H1 (cell line): ENCODE measurements around the gene RAB3B. TPM values are rescaled to one million over a fixed set of nuclear protein-coding genes. Genes with fewer than 3 reads are reported as not detected.

Experiments used
- CTCF ChIA-PET: fragments of 300-600 bp; sonication (Branson Sonifier 250); formaldehyde crosslinking; loops from one replicate; lab custom pipeline; 2021; ENCODE audit not compliant: partially characterized antibody; lab: Charles Lee
- POLR2A ChIA-PET: fragments of 300-600 bp; sonication (Branson Sonifier 250); formaldehyde crosslinking; loops from one replicate; lab custom pipeline; 2021; ENCODE audit warnings: inconsistent platforms; ENCODE audit not compliant: partially characterized antibody; lab: Charles Lee
- DNase-seq, 2 experiments: peaks; one replicate each; pipeline versions ENCODE4 v3.0.0 to v3.0.0-alpha.2; 2010 to 2022; ENCODE audit warnings: low spot score in 2 of 2, low read depth in 1 of 2, mixed read lengths in 1 of 2
- FAIRE-seq: peaks from 2 replicates; lab custom pipeline; 2011; peaks lifted over from hg19 to GRCh38; lab: Jason Lieb, UNC
- H2AFZ ChIP-seq: 2 replicates; pipeline ENCODE4 v1.8.1; 2012; ENCODE audit warnings: low read length, inconsistent platforms
- H2AK5ac ChIP-seq: 2 replicates; pipeline ENCODE4 v1.6.1; 2013; ENCODE audit warnings: low read depth, low read length
- H2BK120ac ChIP-seq: replicated peaks from 2 replicates; pipeline ENCODE3; 2013; ENCODE audit warnings: low read depth, low read length, inconsistent platforms
- H2BK12ac ChIP-seq: 2 replicates; pipeline ENCODE4 v1.6.1; 2013; ENCODE audit warnings: low read depth, low read length
- H2BK15ac ChIP-seq: 2 replicates; pipeline ENCODE4 v1.6.1; 2013; ENCODE audit warnings: low read length
- H2BK20ac ChIP-seq: 2 replicates; pipeline ENCODE4 v1.6.1; 2013; ENCODE audit warnings: low read length
- H2BK5ac ChIP-seq: 2 replicates; pipeline ENCODE4 v1.6.1; 2013; ENCODE audit warnings: low read depth, low read length
- H3K14ac ChIP-seq: 2 replicates; pipeline ENCODE4 v1.6.1; 2013; ENCODE audit warnings: inconsistent platforms; ENCODE audit not compliant: insufficient read length
- H3K18ac ChIP-seq: 2 replicates; pipeline ENCODE4 v1.6.1; 2013; ENCODE audit warnings: low read length; ENCODE audit errors: extremely low read depth
- H3K23ac ChIP-seq: 2 replicates; pipeline ENCODE4 v1.6.1; 2013; ENCODE audit warnings: inconsistent platforms; ENCODE audit not compliant: insufficient read length
- H3K23me2 ChIP-seq: 2 replicates; pipeline ENCODE4 v1.6.1; 2013; ENCODE audit warnings: low read depth, low read length
- H3K27ac ChIP-seq: 2 replicates; pipeline ENCODE4 v1.6.1; 2011; ENCODE audit warnings: low read depth, low read length, inconsistent platforms
- H3K27me3 ChIP-seq, 4 experiments: replicated peaks in 1 of 4; 1 replicate in 1 of 4; 2 replicates in 3 of 4; pipeline versions ENCODE4 v1.6.1 to v1.8.1; 2011 to 2013; ENCODE audit warnings: low read length in 3 of 4, mild to moderate bottlenecking in 3 of 4, inconsistent platforms in 2 of 4, mixed read lengths in 2 of 4, moderate library complexity in 1 of 4; ENCODE audit not compliant: control insufficient read depth in 3 of 4, insufficient read depth in 3 of 4; ENCODE audit errors: extremely low read depth in 1 of 4
- H3K36me3 ChIP-seq, 4 experiments: 2 replicates each; pipeline versions ENCODE4 v1.6.1 to v1.8.1; 2011 to 2013; ENCODE audit warnings: mild to moderate bottlenecking in 4 of 4, low read length in 3 of 4, moderate library complexity in 2 of 4, control low read depth in 1 of 4, inconsistent platforms in 1 of 4; ENCODE audit not compliant: insufficient read depth in 4 of 4, control insufficient read depth in 2 of 4
- H3K4ac ChIP-seq: replicated peaks from 2 replicates; pipeline ENCODE3; 2013; ENCODE audit warnings: low read length, low read depth, mixed read lengths, inconsistent platforms; ENCODE audit not compliant: insufficient read length
- H3K4me1 ChIP-seq, 4 experiments: replicated peaks in 1 of 4; 1 replicate in 1 of 4; 2 replicates in 3 of 4; pipeline versions ENCODE4 v1.6.1 to v1.8.1; 2011 to 2013; ENCODE audit warnings: low read length in 3 of 4, inconsistent platforms in 2 of 4, mixed read lengths in 1 of 4; ENCODE audit not compliant: insufficient read depth in 4 of 4, control insufficient read depth in 3 of 4
- H3K4me2 ChIP-seq, 2 experiments: 2 replicates each; pipeline versions ENCODE4 v1.6.1 to v1.8.1; 2011 to 2013; ENCODE audit warnings: low read depth in 2 of 2, low read length in 2 of 2, control low read depth in 1 of 2, inconsistent platforms in 1 of 2, mild to moderate bottlenecking in 1 of 2; ENCODE audit not compliant: insufficient read depth in 1 of 2
- H3K4me3 ChIP-seq, 4 experiments: fragments of 200-600, 300-600 bp in 1 of 4; sonication (generic), shearing (Covaris generic), sonication (Bioruptor Twin) in 1 of 4; 2 replicates each; pipeline versions ENCODE4 v1.5.1 to v1.8.1; 2011 to 2016; ENCODE audit warnings: low read length in 4 of 4, low read depth in 3 of 4, control low read depth in 2 of 4, inconsistent platforms in 2 of 4, mild to moderate bottlenecking in 2 of 4, mixed read lengths in 1 of 4, moderate library complexity in 1 of 4; ENCODE audit not compliant: insufficient read depth in 2 of 4; ENCODE audit errors: extremely low read depth in 1 of 4
- H3K56ac ChIP-seq: replicated peaks from 2 replicates; pipeline ENCODE3; 2013; ENCODE audit warnings: low read depth, mild to moderate bottlenecking, mixed read lengths, low read length, inconsistent platforms; ENCODE audit not compliant: insufficient read length
- H3K79me1 ChIP-seq: 2 replicates; pipeline ENCODE4 v1.6.1; 2013; ENCODE audit warnings: low read depth, low read length, control low read depth
- H3K79me2 ChIP-seq, 2 experiments: 2 replicates each; pipeline versions ENCODE4 v1.6.1 to v1.8.1; 2012 to 2013; ENCODE audit warnings: low read length in 2 of 2, mild to moderate bottlenecking in 2 of 2, inconsistent platforms in 1 of 2; ENCODE audit not compliant: insufficient read depth in 2 of 2, control insufficient read depth in 1 of 2
- H3K9ac ChIP-seq, 4 experiments: replicated peaks in 1 of 4; 1 replicate in 1 of 4; 2 replicates in 3 of 4; pipeline versions ENCODE4 v1.6.1 to v1.8.1; 2011 to 2013; ENCODE audit warnings: low read depth in 3 of 4, low read length in 3 of 4, control low read depth in 2 of 4, mild to moderate bottlenecking in 2 of 4, moderate library complexity in 2 of 4, inconsistent platforms in 1 of 4; ENCODE audit errors: extremely low read depth in 1 of 4
- H3K9me3 ChIP-seq, 2 experiments: 2 replicates each; pipeline versions ENCODE4 v1.6.1 to v1.8.1; 2012 to 2013; ENCODE audit warnings: mild to moderate bottlenecking in 2 of 2, moderate library complexity in 2 of 2, control low read depth in 1 of 2, inconsistent platforms in 1 of 2, low read depth in 1 of 2, low read length in 1 of 2, mixed read lengths in 1 of 2; ENCODE audit not compliant: insufficient read depth in 2 of 2
- H4K20me1 ChIP-seq, 2 experiments: replicated peaks in 1 of 2; 2 replicates each; pipeline versions ENCODE3 to v1.8.1; 2011 to 2013; ENCODE audit warnings: inconsistent platforms in 2 of 2, low read length in 2 of 2, mild to moderate bottlenecking in 1 of 2; ENCODE audit not compliant: insufficient read depth in 2 of 2, control insufficient read depth in 1 of 2
- H4K5ac ChIP-seq: 2 replicates; pipeline ENCODE4 v1.6.1; 2013; ENCODE audit warnings: low read length, low read depth, mixed read lengths, inconsistent platforms; ENCODE audit not compliant: insufficient read length
- H4K8ac ChIP-seq: 2 replicates; pipeline ENCODE4 v1.8.0; 2013; ENCODE audit warnings: mild to moderate bottlenecking, moderate library complexity, low read length, inconsistent platforms; ENCODE audit not compliant: insufficient read depth; ENCODE audit errors: extremely low read depth
- H4K91ac ChIP-seq: replicated peaks from 2 replicates; pipeline ENCODE3; 2013; ENCODE audit warnings: low read length, mixed read lengths, inconsistent platforms; ENCODE audit not compliant: insufficient read length
- EGR1 ChIP-seq: IDR thresholded peaks from 2 replicates; pipeline ENCODE4 v1.6.1; 2011; ENCODE audit warnings: low read depth, low read length, borderline replicate concordance
- EP300 ChIP-seq, 2 experiments: IDR thresholded peaks; 1 replicate in 1 of 2; 2 replicates in 1 of 2; pipeline ENCODE4 v1.6.1; 2011 to 2012; ENCODE audit warnings: low read depth in 2 of 2, low read length in 2 of 2, mild to moderate bottlenecking in 2 of 2, borderline replicate concordance in 1 of 2, inconsistent platforms in 1 of 2, moderate library complexity in 1 of 2
- JUND ChIP-seq: IDR thresholded peaks from 2 replicates; pipeline ENCODE4 v1.6.1; 2011; ENCODE audit warnings: mild to moderate bottlenecking, improper control_type of control experiment, low read length
- NANOG ChIP-seq: IDR thresholded peaks from 2 replicates; pipeline ENCODE4 v1.6.1; 2011; ENCODE audit warnings: low read length, low read depth, mild to moderate bottlenecking, inconsistent platforms; ENCODE audit not compliant: insufficient read depth, poor library complexity, severe bottlenecking
- NRF1 ChIP-seq: IDR thresholded peaks from 2 replicates; pipeline ENCODE4 v1.6.1; 2011; ENCODE audit warnings: mild to moderate bottlenecking, low read depth, low read length, improper control_type of control experiment
- SIN3A ChIP-seq, 2 experiments: IDR thresholded peaks in 1 of 2; conservative IDR thresholded peaks in 1 of 2; 2 replicates each; pipeline ENCODE4 v1.6.1; 2011 to 2012; ENCODE audit warnings: low read length in 2 of 2, improper control_type of control experiment in 1 of 2, low read depth in 1 of 2, mild to moderate bottlenecking in 1 of 2
- SIX5 ChIP-seq: IDR thresholded peaks from 2 replicates; pipeline ENCODE4 v1.6.1; 2011; ENCODE audit warnings: mild to moderate bottlenecking, low read depth, low read length
- TEAD4 ChIP-seq: IDR thresholded peaks from 2 replicates; pipeline ENCODE4 v1.6.1; 2012; ENCODE audit warnings: low read depth, low read length, inconsistent platforms, mixed read lengths
- WGBS, 2 experiments: shearing (Covaris generic) in 1 of 2; methylation state at CpG; one replicate each; pipeline versions ENCODE4 v1.1.6 to v1.1.7; 2013 to 2015; ENCODE audit warnings: low lambda C conversion rate in 2 of 2, mixed read lengths in 2 of 2, inconsistent platforms in 1 of 2, low coverage in 1 of 2, missing lambda C conversion rate in 1 of 2; ENCODE audit not compliant: insufficient replicate concordance in 2 of 2, insufficient coverage in 1 of 2, insufficient read length in 1 of 2; ENCODE audit errors: extremely low coverage in 1 of 2, missing lambda C conversion rate in 1 of 2; 5-methylcytosine and 5-hydroxymethylcytosine counted together
- polyA plus RNA-seq, 7 experiments: library from polyadenylated mRNA; depleted of rRNA in 3 of 7; stranded (reverse) in 5 of 7; unstranded in 2 of 7; fragments of >200 nt in 5 of 7; fragments of 200-250 nt in 2 of 7; gene quantifications; 1 replicate in 5 of 7; 2 replicates in 1 of 7; 4 replicates in 1 of 7; pipeline versions ENCODE4 v1.2.1 to v1.2.3, GENCODE V29; 2011 to 2013; ENCODE audit warnings: missing spikeins in 2 of 7, mixed read lengths in 2 of 7
- total RNA-seq: library from RNA; stranded (reverse); fragmentation: NEBNext Ultra II Directional; extraction: Animal tissue kit (Norgen Biotek cat#: 25700); gene quantifications from 2 replicates; pipeline ENCODE4 v1.2.1, GENCODE V29; 2021
- TF ChIP-seq, protein P1 (sequence below): IDR thresholded peaks from 2 replicates; pipeline ENCODE4 v1.6.1; 2012; ENCODE audit warnings: inconsistent platforms
- TF ChIP-seq, protein P2 (sequence below), 3 experiments: IDR thresholded peaks; 1 replicate in 2 of 3; 2 replicates in 1 of 3; pipeline versions ENCODE4 v1.5.1 to v1.6.1; 2011; ENCODE audit warnings: low read length in 3 of 3, mild to moderate bottlenecking in 3 of 3, inconsistent platforms in 2 of 3, low read depth in 1 of 3, moderate library complexity in 1 of 3; ENCODE audit not compliant: insufficient read depth in 1 of 3; ENCODE audit errors: control extremely low read depth in 1 of 3

The RAB3B gene
- total and polyA plus RNA-seq, 2 of the 8 experiments (the other 6 are each of a cell fraction or from before 2014, with no cell fraction given), result 12.5 to 36.8 TPM

DNA sequence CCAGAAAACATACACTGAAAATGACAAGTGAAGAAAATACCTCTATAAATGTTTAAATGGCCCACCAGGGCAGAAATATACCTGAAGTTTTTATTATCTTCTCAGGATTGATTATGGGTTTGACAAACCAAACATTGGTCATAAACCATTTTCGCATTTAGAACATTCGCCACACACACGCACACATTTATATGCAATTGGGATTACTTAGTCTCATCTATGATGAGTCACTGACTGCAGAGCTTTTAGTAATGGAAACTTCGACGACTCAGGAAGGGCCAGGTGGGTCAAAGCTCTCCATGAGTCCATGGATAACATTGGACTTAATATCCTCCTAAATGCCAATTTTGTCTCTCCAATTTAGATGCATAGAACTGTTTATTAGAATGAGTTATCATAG, 128.8 kb downstream of the RAB3B start:
- no peak for DNase-seq
- H2BK12ac ChIP-seq, result no peak overlapping the region
- no peak overlapping the region for H3K14ac ChIP-seq
- H2BK20ac ChIP-seq, result no peak overlapping the region
- FAIRE-seq, result no peak
- WGBS, 2 experiments, result 88% methylated on average over 5 of the region's 5 CpGs; no CpG with 5 or more reads in 1 of the 2 experiments
- H3K23me2 ChIP-seq, result no peaks in the 10 kb centered on the region
- POLR2A ChIA-PET, result interaction anchor here (0.6 to 2.3 kb wide), 3 partner anchors 10 to 17 kb away, joined by 3 to 10 read pairs (median 9); partner anchors contain the start of gene NRDC
- peaks cover 0 to 9% (median 6%) of the 10 kb centered on the region in 4 experiments; a peak in 4 of 7 replicates for H3K4me1 ChIP-seq
- no peak overlapping the region for H3K4me3 ChIP-seq
- H4K5ac ChIP-seq, result no peak overlapping the region
- peaks cover 0 to 62% of the 10 kb centered on the region in 2 experiments; a peak in 3 of 4 replicates for H3K79me2 ChIP-seq
- CTCF ChIA-PET, result interaction anchor here (1.2 kb wide), 1 partner anchor 16 kb away, joined by 4 read pairs; no protein-coding TSS in a partner anchor
- no peak overlapping the region for H3K9ac ChIP-seq
- no peaks in the 10 kb centered on the region for H3K9me3 ChIP-seq
- no peak overlapping the region for H2AFZ ChIP-seq
- no peak overlapping the region for H4K91ac ChIP-seq
- no peak overlapping the region for H4K8ac ChIP-seq
- H2BK120ac ChIP-seq, result no peak overlapping the region
- no peak overlapping the region for H2BK5ac ChIP-seq
- no peak overlapping the region for H3K27ac ChIP-seq
- no peak overlapping the region for H2AK5ac ChIP-seq
- no peak overlapping the region for H3K4me2 ChIP-seq
- no peaks in the 10 kb centered on the region for H4K20me1 ChIP-seq
- H3K36me3 ChIP-seq, result no peaks in the 10 kb centered on the region
- H3K79me1 ChIP-seq, result peaks cover 3% of the 10 kb centered on the region; the same call in 1 of the 2 replicates
- H3K23ac ChIP-seq, result no peak overlapping the region
- no peak overlapping the region for H3K56ac ChIP-seq
- H2BK15ac ChIP-seq, result no peak overlapping the region
- H3K27me3 ChIP-seq, result no peaks in the 10 kb centered on the region
- H3K4ac ChIP-seq, result no peak overlapping the region
- no peak overlapping the region for H3K18ac ChIP-seq
- no peak for TF ChIP-seq NRF1
- TF ChIP-seq, protein P1, sequence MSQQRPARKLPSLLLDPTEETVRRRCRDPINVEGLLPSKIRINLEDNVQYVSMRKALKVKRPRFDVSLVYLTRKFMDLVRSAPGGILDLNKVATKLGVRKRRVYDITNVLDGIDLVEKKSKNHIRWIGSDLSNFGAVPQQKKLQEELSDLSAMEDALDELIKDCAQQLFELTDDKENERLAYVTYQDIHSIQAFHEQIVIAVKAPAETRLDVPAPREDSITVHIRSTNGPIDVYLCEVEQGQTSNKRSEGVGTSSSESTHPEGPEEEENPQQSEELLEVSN, result no peak
- no peak for TF ChIP-seq SIX5
- no peak for TF ChIP-seq SIN3A (conservative IDR thresholded peaks at IDR 0.05 in 1 of 2, IDR thresholded peaks at IDR 0.05 in 1 of 2; ENCODE audit: low read depth in 1 of 2, low read length in 2 of 2)
- TF ChIP-seq NANOG, result no peak
- no peak for TF ChIP-seq EGR1
- TF ChIP-seq, protein P2, sequence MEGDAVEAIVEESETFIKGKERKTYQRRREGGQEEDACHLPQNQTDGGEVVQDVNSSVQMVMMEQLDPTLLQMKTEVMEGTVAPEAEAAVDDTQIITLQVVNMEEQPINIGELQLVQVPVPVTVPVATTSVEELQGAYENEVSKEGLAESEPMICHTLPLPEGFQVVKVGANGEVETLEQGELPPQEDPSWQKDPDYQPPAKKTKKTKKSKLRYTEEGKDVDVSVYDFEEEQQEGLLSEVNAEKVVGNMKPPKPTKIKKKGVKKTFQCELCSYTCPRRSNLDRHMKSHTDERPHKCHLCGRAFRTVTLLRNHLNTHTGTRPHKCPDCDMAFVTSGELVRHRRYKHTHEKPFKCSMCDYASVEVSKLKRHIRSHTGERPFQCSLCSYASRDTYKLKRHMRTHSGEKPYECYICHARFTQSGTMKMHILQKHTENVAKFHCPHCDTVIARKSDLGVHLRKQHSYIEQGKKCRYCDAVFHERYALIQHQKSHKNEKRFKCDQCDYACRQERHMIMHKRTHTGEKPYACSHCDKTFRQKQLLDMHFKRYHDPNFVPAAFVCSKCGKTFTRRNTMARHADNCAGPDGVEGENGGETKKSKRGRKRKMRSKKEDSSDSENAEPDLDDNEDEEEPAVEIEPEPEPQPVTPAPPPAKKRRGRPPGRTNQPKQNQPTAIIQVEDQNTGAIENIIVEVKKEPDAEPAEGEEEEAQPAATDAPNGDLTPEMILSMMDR (IDR thresholded peaks at IDR 0.05; ENCODE audit: control extremely low read depth in 1 of 3, insufficient read depth in 1 of 3, low read depth in 1 of 3, low read length in 3 of 3), result no peak
- no peak for TF ChIP-seq TEAD4
- TF ChIP-seq JUND, result no peak
- no peak for TF ChIP-seq EP300 (IDR thresholded peaks at IDR 0.05; ENCODE audit: borderline replicate concordance in 1 of 2, low read depth in 2 of 2, low read length in 2 of 2)
